Measurements from ENCODE around the gene BLZF1.
A peak's percentile ranks its signal among the peaks of the same experiment; 100 is the strongest.
"Not testable (repeated sequence)": the region's sequence is repeated elsewhere in the genome, so short reads cannot be mapped to it uniquely, and the experiment has no call there.

Gene BLZF1

DNA sequence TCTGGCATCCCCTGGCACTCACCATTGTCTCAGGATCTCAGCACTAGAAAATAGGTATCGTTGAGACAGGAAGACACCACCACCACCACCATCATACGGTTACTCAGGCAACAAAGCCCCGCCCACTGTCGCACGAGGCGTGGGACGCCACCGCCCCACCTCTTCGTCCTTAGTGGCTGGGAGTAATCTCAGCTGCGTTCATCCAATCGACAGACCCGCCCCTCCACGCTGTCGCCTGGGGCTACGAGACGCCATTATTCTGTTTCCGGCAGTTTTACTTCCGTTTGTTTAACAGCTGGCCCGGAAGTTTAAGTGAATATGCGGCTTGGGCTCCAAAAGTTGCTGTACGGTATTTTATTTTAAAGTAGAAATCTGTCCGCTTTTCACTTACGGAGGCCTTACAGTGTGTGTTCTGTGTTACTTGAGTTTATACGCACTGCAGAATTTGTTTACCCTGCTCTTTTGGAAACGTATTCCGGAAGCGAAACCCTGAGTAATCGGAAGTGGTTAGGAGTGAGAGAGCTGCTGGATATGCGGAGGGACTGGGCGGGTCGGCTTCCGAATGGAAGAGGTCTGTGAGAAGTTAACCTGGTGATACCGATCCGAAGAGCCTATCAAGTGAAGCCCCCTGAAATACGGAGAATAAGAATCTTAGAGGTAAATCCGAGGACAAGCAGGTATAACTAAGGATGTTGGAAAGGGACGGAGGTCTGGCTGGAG is at the start of gene BLZF1, which contains the start of gene NME7:
TSS of gene BLZF1 (plus strand) at position 510 of the 720 bp plus-strand sequence. CDS start 1,328 bp downstream, outside the sequence.
TSS of gene NME7 (minus strand) at position 112 of the 720 bp plus-strand sequence. CDS start at position 25, 87 bp downstream.
- DNase-seq: peak; percentile 87

- DNase-seq: no peak
These were observed 49.3 kb upstream of the BLZF1 start for GRCh38 chr1:169318536-169319244.

DNA sequence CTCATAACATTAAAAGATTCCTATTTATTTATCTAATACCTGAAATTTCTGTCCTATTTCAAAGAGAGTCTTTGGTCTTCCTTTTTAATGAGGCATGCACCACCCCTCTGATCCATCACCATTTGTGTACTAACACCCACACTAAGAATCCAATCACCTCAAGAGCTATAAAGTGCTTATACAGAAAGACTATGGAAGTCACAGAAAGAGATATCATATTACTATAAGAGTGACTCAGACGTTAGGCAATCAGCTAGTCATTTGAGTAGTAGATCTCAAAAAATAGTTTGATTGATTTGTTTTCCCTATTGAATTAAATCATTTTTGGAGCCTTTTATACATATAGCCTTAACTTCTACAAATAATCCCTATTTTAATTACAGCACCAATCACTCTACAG is 46.5 kb upstream of the BLZF1 start:
- no peak for DNase-seq

DNA sequence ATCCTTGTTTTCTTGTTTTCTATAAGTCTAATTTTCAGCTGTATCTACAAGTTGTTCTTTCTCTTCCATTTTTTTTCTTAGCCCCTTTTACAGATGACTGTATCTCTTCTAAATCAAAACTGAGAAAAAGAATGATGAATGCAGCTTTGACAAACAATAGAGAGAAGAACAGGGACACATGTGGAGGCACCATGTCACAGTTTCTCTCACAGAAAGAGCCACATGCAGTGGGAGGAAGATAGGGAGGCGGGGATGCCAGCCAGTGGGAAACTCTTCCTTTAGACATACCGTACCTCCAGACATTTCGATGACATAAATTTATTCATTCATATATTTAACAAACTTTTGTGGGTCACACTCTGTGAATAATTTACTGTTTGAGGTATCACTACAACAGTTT is 45.9 kb upstream of the BLZF1 start:
- no peak for DNase-seq

- DNase-seq: no peak
These were observed 42.9 kb upstream of the BLZF1 start for GRCh38 chr1:169325117-169325516.

DNA sequence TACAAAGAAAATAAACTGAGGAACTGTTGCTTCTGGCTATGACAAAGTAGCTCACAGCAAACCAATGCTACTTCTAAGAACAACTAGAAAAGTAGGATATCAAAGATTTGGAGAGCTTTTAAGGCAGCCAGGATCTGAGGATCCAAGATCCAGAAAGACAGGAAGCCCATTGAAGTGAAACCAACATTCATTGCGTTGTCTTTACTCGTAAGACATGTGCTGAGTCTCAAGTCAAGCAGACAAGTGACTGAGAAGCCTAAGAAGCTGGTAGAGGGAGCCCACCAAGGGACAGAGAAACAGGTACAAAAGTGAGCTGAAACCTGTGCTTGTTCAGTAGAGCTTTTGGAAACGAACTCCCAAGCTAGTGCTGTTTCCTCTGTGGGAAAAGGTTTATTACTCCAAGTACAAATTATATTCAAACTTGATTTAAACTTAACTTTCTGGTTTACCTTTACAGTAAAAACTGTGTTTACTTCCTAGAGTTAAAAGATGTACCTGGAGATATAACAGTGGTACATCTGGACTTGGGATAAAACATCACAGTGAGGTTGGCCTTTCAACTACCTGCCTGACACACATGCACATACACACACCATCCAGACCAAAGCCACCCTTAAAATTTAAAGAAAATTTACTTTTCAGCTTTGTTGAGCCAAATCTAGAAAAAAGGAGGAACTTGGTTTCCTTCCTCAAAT is 41.6 kb upstream of the BLZF1 start:
- no peak for DNase-seq

DNA sequence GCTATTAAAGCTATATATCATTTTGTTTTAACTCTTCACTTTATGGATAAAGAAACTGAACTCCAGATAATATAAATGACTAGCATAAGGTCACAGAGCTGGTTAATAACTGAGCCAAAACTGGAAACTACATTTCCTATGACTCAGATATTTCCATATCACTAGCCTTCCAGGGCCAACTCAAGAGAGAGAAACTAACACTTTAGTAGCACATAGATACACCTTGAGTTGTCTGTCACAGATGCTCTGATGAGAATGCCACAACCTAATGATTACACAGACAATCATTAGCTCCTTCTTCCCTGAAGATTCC is 41.1 kb upstream of the BLZF1 start:
- no peak for DNase-seq

GRCh38 chr1:169327875-169328274 is 40.1 kb upstream of the BLZF1 start:
- DNase-seq: no peak

GRCh38 chr1:169329383-169329782 is 38.6 kb upstream of the BLZF1 start:
- no peak for DNase-seq

DNA sequence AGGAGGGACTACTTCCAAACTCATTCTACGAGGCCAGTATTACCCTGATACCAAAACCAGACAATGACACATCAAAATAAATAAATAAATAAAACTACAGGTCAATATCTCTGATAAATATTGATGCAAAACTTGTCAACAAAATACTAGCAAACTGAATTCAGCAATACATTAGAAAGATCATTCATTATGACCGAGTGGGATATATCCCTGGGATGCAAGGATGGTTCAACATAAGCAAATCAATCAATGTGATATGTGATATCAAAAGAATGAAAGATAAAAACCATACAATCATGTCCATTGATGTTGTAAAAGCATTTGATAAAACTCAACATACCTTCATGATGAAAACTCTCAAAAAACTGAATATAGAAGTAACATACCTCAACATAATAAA is 37.1 kb upstream of the BLZF1 start:
- DNase-seq: no peak

DNA sequence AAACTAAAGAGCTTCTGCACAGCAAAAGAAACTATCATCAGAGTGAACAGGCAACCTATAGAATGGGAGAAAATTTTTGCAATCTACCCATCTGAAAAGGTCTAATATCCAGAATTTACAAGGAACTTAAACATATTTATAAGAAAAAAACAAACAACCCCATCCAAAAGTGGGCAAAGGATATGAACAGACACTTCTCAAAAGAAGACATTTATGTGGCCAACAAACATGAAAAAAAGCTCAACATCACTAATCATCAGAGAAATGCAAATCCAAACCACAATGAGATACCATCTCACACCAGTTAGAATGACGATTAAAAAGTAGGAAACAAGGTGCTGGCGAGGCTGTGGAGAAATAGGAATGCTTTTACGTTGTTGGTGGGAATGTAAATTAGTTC is 33.3 kb upstream of the BLZF1 start:
- DNase-seq: not testable (repeated sequence)

DNA sequence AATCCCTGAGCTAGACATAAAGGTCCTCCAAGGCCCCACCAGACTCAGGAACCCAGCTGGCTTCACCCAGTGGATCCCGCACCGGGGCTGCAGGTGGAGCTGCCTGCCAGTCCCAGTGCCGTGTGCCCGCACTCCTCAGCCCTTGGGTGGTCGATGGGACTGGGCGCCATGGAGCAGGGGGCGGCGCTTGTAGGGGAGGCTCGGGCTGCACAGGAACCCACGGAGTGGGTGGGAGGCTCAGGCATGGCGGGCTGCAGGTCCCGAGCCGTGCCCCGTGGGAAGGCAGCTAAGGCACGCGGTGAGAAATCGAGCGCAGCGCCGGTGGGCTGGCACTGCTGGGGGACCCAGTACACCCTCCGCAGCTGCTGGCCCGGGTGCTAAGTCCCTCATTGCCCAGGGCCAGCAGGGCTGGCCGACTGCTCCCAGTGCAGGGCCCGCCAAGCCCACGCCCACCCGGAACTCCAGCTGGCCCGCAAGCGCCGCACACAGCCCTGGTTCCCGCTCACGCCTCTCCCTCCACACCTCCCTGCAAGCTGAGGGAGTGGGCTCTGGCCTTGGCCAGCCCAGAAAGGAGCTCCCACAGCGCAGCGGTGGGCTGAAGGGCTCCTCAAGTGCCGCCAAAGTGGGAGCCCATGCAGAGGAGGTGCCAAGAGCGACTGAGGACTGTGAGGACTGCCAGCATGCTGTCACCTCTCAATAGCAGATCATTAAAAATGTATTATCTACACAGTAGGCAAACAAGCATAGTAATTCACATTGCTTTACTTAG is 30.9 kb upstream of the BLZF1 start:
- DNase-seq: not testable (repeated sequence)

DNA sequence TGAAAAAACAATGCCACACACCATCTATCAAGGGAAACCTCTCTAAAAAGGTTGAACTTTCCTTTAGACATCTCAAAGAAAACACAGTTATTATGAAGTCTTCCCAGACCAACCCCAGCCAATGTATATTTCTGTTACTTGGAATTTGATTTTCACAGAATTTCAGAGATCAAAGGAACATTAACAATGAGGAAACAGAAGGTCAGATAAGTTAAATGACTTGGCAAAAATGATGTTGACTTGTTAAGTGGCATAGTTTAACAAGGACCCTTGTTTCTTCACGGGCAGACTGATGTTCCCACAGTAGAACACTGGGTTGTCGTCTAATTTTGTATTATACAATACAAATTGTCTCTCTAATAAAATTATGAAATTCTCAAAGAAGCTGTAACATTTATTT is 29.4 kb upstream of the BLZF1 start:
- DNase-seq: no peak

- DNase-seq: no peak
These were observed 28.2 kb upstream of the BLZF1 start for GRCh38 chr1:169339773-169340172.

DNA sequence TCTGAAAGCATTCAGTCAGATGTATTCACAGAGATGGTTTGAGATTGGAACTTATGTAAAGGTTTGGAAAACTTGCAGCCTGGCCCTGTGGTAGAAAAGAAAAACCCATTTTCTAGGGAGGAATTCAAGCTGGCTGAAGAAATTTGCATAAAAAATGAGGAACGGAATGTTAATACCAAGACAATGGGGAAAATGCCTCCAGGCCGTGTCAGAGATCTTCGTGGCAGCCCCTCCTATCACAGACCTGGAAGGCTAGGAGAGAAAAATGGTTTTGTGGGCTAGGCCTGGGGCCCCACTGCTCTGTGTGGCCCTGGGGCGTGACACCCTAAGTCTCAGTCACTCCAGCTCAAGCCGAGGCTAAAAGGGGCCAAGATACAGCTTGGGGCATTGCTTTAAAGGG is 27.1 kb upstream of the BLZF1 start:
- DNase-seq: no peak

DNA sequence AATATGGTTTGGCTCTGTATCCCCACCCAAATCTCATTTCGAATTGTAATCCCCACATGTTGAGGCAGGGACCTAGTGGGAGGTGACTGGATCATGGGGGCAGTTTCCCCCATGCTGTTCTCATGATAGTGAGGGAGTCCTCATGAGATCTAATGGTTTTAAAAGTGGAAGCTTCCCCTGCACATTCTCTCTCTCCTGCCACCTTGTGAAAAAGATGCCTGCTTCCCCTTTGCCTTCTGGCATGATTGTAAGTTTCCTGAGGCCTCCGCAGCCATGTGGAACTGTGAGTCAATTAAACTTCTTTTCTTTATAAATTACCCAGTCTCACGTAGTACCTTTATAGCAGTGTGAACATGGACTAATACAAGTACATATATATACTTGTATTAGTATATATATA is 25.9 kb upstream of the BLZF1 start:
- DNase-seq: not testable (repeated sequence)

DNA sequence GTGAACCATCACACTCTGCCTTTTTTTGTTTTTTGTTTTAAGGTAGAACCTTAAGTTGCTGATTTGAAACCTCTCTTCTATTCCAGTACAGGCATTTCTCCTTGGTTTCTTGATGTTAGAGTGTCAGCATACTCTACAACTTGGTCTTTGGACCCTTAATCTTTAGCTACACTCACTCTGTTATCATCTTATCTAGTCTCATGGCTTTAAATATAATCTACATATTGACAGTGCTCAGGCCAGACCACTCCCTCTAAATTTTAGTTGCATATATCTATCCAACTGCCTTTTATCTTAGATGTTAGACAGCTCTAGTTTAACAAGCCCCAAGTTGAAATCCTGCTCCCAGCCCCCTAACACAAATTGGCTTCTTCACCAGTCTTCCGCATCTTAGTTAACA is 22.5 kb upstream of the BLZF1 start:
- no peak for DNase-seq

GRCh38 chr1:169346036-169346589 is 21.9 kb upstream of the BLZF1 start:
- DNase-seq: no peak

GRCh38 chr1:169347688-169348382 is 20.2 kb upstream of the BLZF1 start:
- DNase-seq: no peak

DNA sequence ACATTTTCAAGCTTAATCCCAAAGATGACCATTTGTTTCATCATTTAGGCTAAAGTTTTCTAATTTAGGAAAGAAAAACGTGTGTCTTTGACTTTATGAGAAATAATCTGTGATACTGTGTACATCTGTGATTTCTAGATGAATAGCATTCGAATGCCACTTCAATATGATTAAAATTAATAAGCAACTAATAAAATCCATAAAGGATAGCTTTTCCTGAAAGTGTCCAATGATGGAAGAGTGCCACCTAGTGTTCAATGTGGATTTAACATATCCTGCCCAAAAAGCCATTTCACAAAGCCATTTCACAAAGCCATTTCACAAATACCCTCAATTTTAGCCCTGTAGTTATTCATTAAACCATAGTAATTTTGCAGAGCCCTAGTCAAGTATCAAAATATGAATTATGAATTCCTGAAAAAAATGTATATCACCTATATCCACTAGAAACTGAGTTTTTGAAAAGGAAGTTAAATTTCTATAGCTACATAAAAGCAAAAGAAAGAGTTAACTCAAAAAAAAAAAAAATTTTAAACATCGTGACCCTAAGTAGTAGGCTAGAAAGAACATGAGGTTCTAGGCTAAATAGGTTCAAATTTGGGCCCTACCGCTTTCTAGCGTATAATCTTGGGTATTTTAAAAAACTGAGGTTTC is 19.5 kb upstream of the BLZF1 start:
- peak; percentile 8 for DNase-seq

- DNase-seq: no peak
These were observed 7.6 kb upstream of the BLZF1 start for GRCh38 chr1:169360415-169360814.

DNA sequence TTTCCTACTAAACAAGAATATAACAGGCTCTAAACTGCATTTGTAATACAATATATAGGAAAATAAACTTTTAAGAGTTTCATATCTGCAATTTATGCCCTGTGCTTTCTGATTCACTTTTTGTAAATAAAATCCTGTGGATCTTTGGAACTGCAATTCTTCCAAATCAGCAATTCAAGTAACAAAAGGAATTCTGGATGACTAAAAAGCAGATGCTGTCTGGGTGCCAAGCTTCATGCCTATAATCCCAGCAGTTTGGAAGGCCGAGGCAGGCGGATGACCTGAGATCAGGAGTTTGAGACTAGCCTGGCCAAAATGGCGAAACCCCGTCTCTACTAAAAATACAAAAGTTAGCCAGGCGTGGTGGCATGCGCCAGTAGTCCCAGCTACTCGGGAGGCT is 6.7 kb upstream of the BLZF1 start:
- no peak for DNase-seq

All from NCI-H748 treated with DMSO at 0.1 percent for 48 hours (cell line).